H9 (cell line): ENCODE data around the gene CDH8. TPM values are rescaled to one million over a fixed set of nuclear protein-coding genes. Genes with fewer than 3 reads are reported as not detected.

Experiments
- DNase-seq: peaks from one replicate; pipeline ENCODE4 v3.0.0-alpha.2; 2017
- H2AFZ ChIP-seq: one replicate; pipeline ENCODE4 v1.6.1; 2013; ENCODE audit warnings: mild to moderate bottlenecking, low read length, control low read depth, moderate library complexity
- H2AK5ac ChIP-seq: 2 replicates; pipeline ENCODE4 v1.6.1; 2013; ENCODE audit warnings: low read length, control low read depth, mixed read lengths; ENCODE audit not compliant: insufficient read length
- H2BK120ac ChIP-seq: one replicate; pipeline ENCODE4 v1.6.1; 2013; ENCODE audit warnings: low read depth, mild to moderate bottlenecking, low read length, control low read depth, inconsistent platforms; ENCODE audit not compliant: poor library complexity, severe bottlenecking
- H2BK12ac ChIP-seq: 2 replicates; pipeline ENCODE4 v1.6.1; 2013; ENCODE audit warnings: low read length, control low read depth, mixed read lengths, low read depth; ENCODE audit not compliant: insufficient read length
- H2BK15ac ChIP-seq: 2 replicates; pipeline ENCODE4 v1.6.1; 2013; ENCODE audit warnings: low read depth, low read length, control low read depth
- H2BK20ac ChIP-seq: one replicate; pipeline ENCODE4 v1.6.1; 2013; ENCODE audit warnings: low read depth, mild to moderate bottlenecking, low read length, control low read depth, inconsistent platforms; ENCODE audit not compliant: poor library complexity, severe bottlenecking
- H2BK5ac ChIP-seq: 2 replicates; pipeline ENCODE4 v1.6.1; 2013; ENCODE audit warnings: low read length, control low read depth, mixed read lengths; ENCODE audit not compliant: insufficient read length
- H3K14ac ChIP-seq: 2 replicates; pipeline ENCODE4 v1.6.1; 2013; ENCODE audit warnings: low read length, control low read depth; ENCODE audit not compliant: insufficient read depth
- H3K18ac ChIP-seq: 2 replicates; pipeline ENCODE4 v1.6.1; 2013; ENCODE audit warnings: low read depth, mild to moderate bottlenecking, mixed read lengths, low read length, control low read depth; ENCODE audit not compliant: insufficient read length
- H3K23ac ChIP-seq: 2 replicates; pipeline ENCODE4 v1.6.1; 2013; ENCODE audit warnings: low read length, control low read depth, mixed read lengths, low read depth; ENCODE audit not compliant: insufficient read length
- H3K23me2 ChIP-seq: 2 replicates; pipeline ENCODE4 v1.6.1; 2013; ENCODE audit warnings: low read depth, mild to moderate bottlenecking, mixed read lengths, low read length, control low read depth; ENCODE audit not compliant: insufficient read length, poor library complexity, severe bottlenecking
- H3K27ac ChIP-seq: 2 replicates; pipeline ENCODE4 v1.5.1; 2013; ENCODE audit warnings: low read length, control low read depth, mixed read lengths, low read depth; ENCODE audit not compliant: insufficient read length
- H3K27me3 ChIP-seq: 2 replicates; pipeline ENCODE4 v1.6.1; 2013; ENCODE audit warnings: low read length, control low read depth, inconsistent platforms; ENCODE audit not compliant: insufficient read depth
- H3K4ac ChIP-seq: 2 replicates; pipeline ENCODE4 v1.6.1; 2013; ENCODE audit warnings: low read depth, mild to moderate bottlenecking, control low read depth, inconsistent platforms, low read length, moderate library complexity
- H3K4me1 ChIP-seq: 2 replicates; pipeline ENCODE4 v1.6.1; 2013; ENCODE audit warnings: low read length, control low read depth, inconsistent platforms; ENCODE audit not compliant: insufficient read depth
- H3K4me2 ChIP-seq: 2 replicates; pipeline ENCODE4 v1.6.1; 2013; ENCODE audit warnings: low read length, control low read depth, mixed read lengths; ENCODE audit not compliant: insufficient read length, insufficient read depth
- H3K56ac ChIP-seq: 2 replicates; pipeline ENCODE4 v1.6.1; 2013; ENCODE audit warnings: low read depth, mild to moderate bottlenecking, mixed read lengths, low read length, control low read depth; ENCODE audit not compliant: insufficient read length
- H3K79me1 ChIP-seq: 2 replicates; pipeline ENCODE4 v1.6.1; 2013; ENCODE audit warnings: low read depth, mild to moderate bottlenecking, moderate library complexity, low read length, control low read depth, inconsistent platforms; ENCODE audit not compliant: insufficient read depth, poor library complexity, severe bottlenecking
- H3K79me2 ChIP-seq: 2 replicates; pipeline ENCODE4 v1.6.1; 2013; ENCODE audit warnings: low read length, control low read depth, inconsistent platforms; ENCODE audit not compliant: insufficient read depth
- H3K9ac ChIP-seq: 2 replicates; pipeline ENCODE4 v1.6.1; 2013; ENCODE audit warnings: low read length, control low read depth, mixed read lengths; ENCODE audit not compliant: insufficient read length; ENCODE audit errors: extremely low read depth
- H3K9me3 ChIP-seq: one replicate; pipeline ENCODE4 v1.6.1; 2013; ENCODE audit warnings: low read depth, low read length, inconsistent platforms; ENCODE audit not compliant: control insufficient read depth
- H3T11ph ChIP-seq: one replicate; pipeline ENCODE4 v1.6.1; 2013; ENCODE audit warnings: mild to moderate bottlenecking, low read length, control low read depth, inconsistent platforms
- H4K20me1 ChIP-seq: one replicate; pipeline ENCODE4 v1.6.1; 2013; ENCODE audit not compliant: control insufficient read depth, insufficient read length, insufficient read depth
- H4K5ac ChIP-seq: 2 replicates; pipeline ENCODE4 v1.6.1; 2013; ENCODE audit warnings: low read depth, mild to moderate bottlenecking, mixed read lengths, low read length, control low read depth; ENCODE audit not compliant: insufficient read length
- H4K8ac ChIP-seq: replicated peaks from 2 replicates; pipeline ENCODE4 v1.6.1; 2013; ENCODE audit warnings: low read length, control low read depth, mixed read lengths, low read depth; ENCODE audit not compliant: insufficient read length
- H4K91ac ChIP-seq: 2 replicates; pipeline ENCODE4 v1.6.1; 2013; ENCODE audit warnings: low read depth, mild to moderate bottlenecking, moderate library complexity, mixed read lengths, low read length, control low read depth; ENCODE audit not compliant: insufficient read length
- H3K27ac Mint-ChIP-seq, 3 experiments: 2 replicates in 2 of 3; 3 replicates in 1 of 3; pipeline ENCODE4 v1.8.0; 2020 to 2021; ENCODE audit warnings: mixed read lengths in 3 of 3, mild to moderate bottlenecking in 1 of 3, moderate library complexity in 1 of 3
- H3K27me3 Mint-ChIP-seq: 2 replicates; pipeline ENCODE4 v1.8.0; 2021; ENCODE audit warnings: low read depth, mild to moderate bottlenecking, moderate library complexity, mixed read lengths
- H3K36me3 Mint-ChIP-seq, 3 experiments: 2 replicates in 2 of 3; 3 replicates in 1 of 3; pipeline ENCODE4 v1.8.0; 2020 to 2021; ENCODE audit warnings: low read depth in 3 of 3, mixed read lengths in 3 of 3; ENCODE audit not compliant: insufficient read depth in 1 of 3
- H3K4me1 Mint-ChIP-seq, 2 experiments: 2 replicates each; pipeline ENCODE4 v1.8.0; 2020; ENCODE audit warnings: mixed read lengths in 2 of 2
- H3K4me3 Mint-ChIP-seq, 2 experiments: 2 replicates in 1 of 2; 3 replicates in 1 of 2; pipeline ENCODE4 v1.8.0; 2020 to 2021; ENCODE audit warnings: mild to moderate bottlenecking in 2 of 2, mixed read lengths in 2 of 2, moderate library complexity in 1 of 2
- H3K9me3 Mint-ChIP-seq, 2 experiments: 2 replicates in 1 of 2; 3 replicates in 1 of 2; pipeline ENCODE4 v1.8.0; 2020; ENCODE audit warnings: mild to moderate bottlenecking in 2 of 2, mixed read lengths in 2 of 2, moderate library complexity in 1 of 2
- total RNA-seq: library from RNA; stranded (reverse); gene quantifications from 2 replicates; pipeline ENCODE4 v1.2.1, GENCODE V29; 2021
- TF ChIP-seq, protein P1 (sequence below): fragments of 200-600 bp; sonication (generic); conservative IDR thresholded peaks from 3 replicates; pipeline ENCODE4 v1.8.0; 2021; ENCODE audit warnings: antibody characterized with exemption, mild to moderate bottlenecking

The CDH8 gene
- total RNA-seq, 1 experiment from 2014 or later: 12.0 TPM

DNA sequence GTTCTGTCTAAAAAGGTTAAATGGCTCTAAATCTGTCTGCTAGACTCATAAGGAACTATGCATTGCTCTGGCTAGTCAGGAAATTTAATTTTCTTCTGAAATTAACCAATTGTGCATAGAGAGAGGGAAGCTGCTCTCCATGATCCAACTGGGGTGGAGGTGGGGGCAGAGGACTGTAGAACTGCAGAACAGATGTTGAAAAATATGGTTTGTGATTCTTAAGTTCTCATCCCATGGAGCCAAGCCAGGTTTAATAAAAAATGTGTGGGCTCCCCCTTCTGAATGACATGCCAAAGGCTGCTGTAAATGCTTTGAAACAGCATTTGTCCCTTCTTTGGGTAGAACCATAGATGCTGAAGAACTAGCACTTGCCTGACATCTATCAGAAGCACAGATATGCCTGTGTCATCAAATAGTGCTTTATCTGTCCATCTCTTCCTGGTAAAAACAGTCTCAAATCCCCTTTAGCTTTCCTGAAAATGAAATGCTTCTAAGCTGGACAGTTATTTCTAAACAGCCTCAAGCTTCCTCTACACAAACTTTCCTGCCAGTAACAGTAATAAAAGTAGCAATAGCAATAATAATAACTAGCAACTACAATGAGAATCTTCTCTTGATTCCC is 221.4 kb downstream of the CDH8 start:
- Histone ChIP-seq H3K79me1 (no peaks in the 10 kb centered on the region), H2BK12ac (no peak overlapping the region), H4K5ac (no peak overlapping the region), H3K9ac (no peak overlapping the region), H3K79me2 (no peaks in the 10 kb centered on the region), H3T11ph (no peak overlapping the region), H2AK5ac (no peak overlapping the region), H3K4me2 (no peak overlapping the region), H2BK15ac (no peak overlapping the region), H3K18ac (no peak overlapping the region), H2BK120ac (no peak overlapping the region), H4K91ac (no peak overlapping the region), H3K14ac (no peak overlapping the region), H2AFZ (no peak overlapping the region), H2BK20ac (no peak overlapping the region), H3K4ac (no peak overlapping the region), H3K56ac (no peak overlapping the region), H2BK5ac (no peak overlapping the region), H3K27me3 (no peaks in the 10 kb centered on the region), H4K20me1 (no peaks in the 10 kb centered on the region), H3K9me3 (no peaks in the 10 kb centered on the region), H3K4me1 (no peaks in the 10 kb centered on the region; the same call in 1 of the 2 replicates), H4K8ac (no peak overlapping the region), H3K27ac (no peak overlapping the region), H3K23ac (no peak overlapping the region), H3K23me2 (no peaks in the 10 kb centered on the region)
- Mint-ChIP-seq H3K4me1 (peaks cover 24 to 48% of the 10 kb centered on the region in 2 experiments), H3K36me3 (peaks cover 0 to 3% (median 0%) of the 10 kb centered on the region in 3 experiments; a peak in 3 of 7 replicates), H3K27me3 (no peaks in the 10 kb centered on the region), H3K27ac (no peak overlapping the region), H3K4me3 (no peak overlapping the region), H3K9me3 (no peaks in the 10 kb centered on the region)
- DNase-seq: no peak
- TF ChIP-seq, protein P1, sequence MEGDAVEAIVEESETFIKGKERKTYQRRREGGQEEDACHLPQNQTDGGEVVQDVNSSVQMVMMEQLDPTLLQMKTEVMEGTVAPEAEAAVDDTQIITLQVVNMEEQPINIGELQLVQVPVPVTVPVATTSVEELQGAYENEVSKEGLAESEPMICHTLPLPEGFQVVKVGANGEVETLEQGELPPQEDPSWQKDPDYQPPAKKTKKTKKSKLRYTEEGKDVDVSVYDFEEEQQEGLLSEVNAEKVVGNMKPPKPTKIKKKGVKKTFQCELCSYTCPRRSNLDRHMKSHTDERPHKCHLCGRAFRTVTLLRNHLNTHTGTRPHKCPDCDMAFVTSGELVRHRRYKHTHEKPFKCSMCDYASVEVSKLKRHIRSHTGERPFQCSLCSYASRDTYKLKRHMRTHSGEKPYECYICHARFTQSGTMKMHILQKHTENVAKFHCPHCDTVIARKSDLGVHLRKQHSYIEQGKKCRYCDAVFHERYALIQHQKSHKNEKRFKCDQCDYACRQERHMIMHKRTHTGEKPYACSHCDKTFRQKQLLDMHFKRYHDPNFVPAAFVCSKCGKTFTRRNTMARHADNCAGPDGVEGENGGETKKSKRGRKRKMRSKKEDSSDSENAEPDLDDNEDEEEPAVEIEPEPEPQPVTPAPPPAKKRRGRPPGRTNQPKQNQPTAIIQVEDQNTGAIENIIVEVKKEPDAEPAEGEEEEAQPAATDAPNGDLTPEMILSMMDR: no peak
